Esophagus squamous epithelium (tissue), 4 donors: ENCODE measurements around the gene PIGL.
"Not testable (repeated sequence)": the region's sequence is repeated elsewhere in the genome, so short reads cannot be mapped to it uniquely, and the experiment has no call there.

Source experiments
- CTCF ChIP-seq, 6 experiments: fragments of 450-650 bp in 4 of 6; fragments of 200-600 bp in 2 of 6; sonication (generic) in 2 of 6; IDR thresholded peaks; one replicate each; pipeline ENCODE4 v1.5.1; 2016 to 2019; ENCODE audit warnings: antibody characterized with exemption in 6 of 6, mild to moderate bottlenecking in 4 of 6, moderate library complexity in 4 of 6
- POLR2A ChIP-seq, 4 donors: fragments of 450-650 bp; IDR thresholded peaks; one replicate each; pipeline ENCODE4 v1.6.1; 2017; ENCODE audit warnings: antibody characterized with exemption in 4 of 4, mild to moderate bottlenecking in 4 of 4, moderate library complexity in 3 of 4

DNA sequence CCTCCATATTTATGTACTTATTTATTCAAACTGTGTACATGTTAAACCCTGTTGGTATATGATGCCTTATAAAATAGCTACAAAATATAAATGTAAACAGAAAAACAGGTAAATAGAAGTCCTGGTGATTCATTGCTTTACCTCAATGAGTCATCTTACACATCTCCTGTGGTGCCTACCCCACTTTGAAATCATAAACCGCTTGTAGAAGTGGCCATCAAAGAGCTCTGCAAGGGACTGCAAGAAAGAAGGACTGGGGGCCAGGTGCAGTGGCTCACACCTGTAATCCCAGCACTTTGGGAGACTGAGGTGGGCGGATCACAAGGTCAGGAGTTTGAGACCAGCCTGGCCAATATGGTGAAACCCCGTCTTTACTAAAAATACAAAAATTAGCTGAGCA, 79.1 kb downstream of the PIGL start:
- TF ChIP-seq CTCF, POLR2A (IDR thresholded peaks at IDR 0.05): not testable (repeated sequence)
